COLO668 (cell line): ENCODE measurements around the gene FIZ1.
A peak's percentile ranks its signal among the peaks of the same experiment; 100 is the strongest.
"Not testable (repeated sequence)": the region's sequence is repeated elsewhere in the genome, so short reads cannot be mapped to it uniquely, and the experiment has no call there.

ENCODE experiments used
- DNase-seq: peaks from one replicate; lab custom pipeline; 2025; ENCODE audit not compliant: unreplicated experiment; lab: John Stamatoyannopoulos, UW

FIZ1 gene

GRCh38 chr19:55596304-55596703 is 3.0 kb downstream of the FIZ1 start:
- no peak for DNase-seq

- no peak for DNase-seq
Measured at GRCh38 chr19:55594996-55595545, 4.2 kb downstream of the FIZ1 start.

- no peak for DNase-seq
Measured at GRCh38 chr19:55593096-55593772, 6.1 kb downstream of the FIZ1 start.

GRCh38 chr19:55592391-55593090 is 6.8 kb downstream of the FIZ1 start:
- no peak for DNase-seq

- no peak for DNase-seq
Measured at GRCh38 chr19:55591555-55591954, 7.8 kb downstream of the FIZ1 start.

- peak; percentile 12 for DNase-seq
Measured at GRCh38 chr19:55590617-55591016, 8.7 kb downstream of the FIZ1 start.

- DNase-seq, result no peak
Measured at GRCh38 chr19:55590109-55590508, 9.2 kb downstream of the FIZ1 start.

- no peak for DNase-seq
Measured at GRCh38 chr19:55588738-55589137, 10.6 kb downstream of the FIZ1 start.

GRCh38 chr19:55586976-55587668 is 12.2 kb downstream of the FIZ1 start:
- DNase-seq, result peak; percentile 97

GRCh38 chr19:55585658-55586339 is 13.5 kb downstream of the FIZ1 start:
- peak; percentile 34 for DNase-seq

- no peak for DNase-seq
Measured at GRCh38 chr19:55584871-55585270, 14.4 kb downstream of the FIZ1 start.

- DNase-seq, result not testable (repeated sequence)
Measured at GRCh38 chr19:55583897-55584296, 15.4 kb downstream of the FIZ1 start.

GRCh38 chr19:55582284-55582683 is 17.0 kb downstream of the FIZ1 start:
- not testable (repeated sequence) for DNase-seq

- peak; percentile 21 for DNase-seq
Measured at GRCh38 chr19:55581823-55582223, 17.5 kb downstream of the FIZ1 start.

- peak; percentile 21 for DNase-seq
Measured at GRCh38 chr19:55581145-55581822, 18.0 kb downstream of the FIZ1 start.

- peak; percentile 90 for DNase-seq
Measured at GRCh38 chr19:55580628-55581144, 18.6 kb downstream of the FIZ1 start, which contains the start of gene ZNF579. ZNF579 (minus strand) TSS chr19:55580848; CDS start chr19:55579639, 1,209 bp downstream.

- no peak for DNase-seq
Measured at GRCh38 chr19:55579766-55580621, 19.3 kb downstream of the FIZ1 start.

- no peak for DNase-seq
Measured at GRCh38 chr19:55578761-55579747, 20.3 kb downstream of the FIZ1 start.
